NCI-H524 treated with DMSO at 0.1 percent for 48 hours (cell line): ENCODE results near the gene ERO1B.
"Not testable (repeated sequence)": the region's sequence is repeated elsewhere in the genome, so short reads cannot be mapped to it uniquely, and the experiment has no call there.

Experiments used
- DNase-seq: peaks from one replicate; lab custom pipeline; 2025; lab: John Stamatoyannopoulos, UW

Gene ERO1B

GRCh38 chr1:236251587-236251986 lies 30.2 kb downstream of the ERO1B start:
- DNase-seq = no peak

DNA sequence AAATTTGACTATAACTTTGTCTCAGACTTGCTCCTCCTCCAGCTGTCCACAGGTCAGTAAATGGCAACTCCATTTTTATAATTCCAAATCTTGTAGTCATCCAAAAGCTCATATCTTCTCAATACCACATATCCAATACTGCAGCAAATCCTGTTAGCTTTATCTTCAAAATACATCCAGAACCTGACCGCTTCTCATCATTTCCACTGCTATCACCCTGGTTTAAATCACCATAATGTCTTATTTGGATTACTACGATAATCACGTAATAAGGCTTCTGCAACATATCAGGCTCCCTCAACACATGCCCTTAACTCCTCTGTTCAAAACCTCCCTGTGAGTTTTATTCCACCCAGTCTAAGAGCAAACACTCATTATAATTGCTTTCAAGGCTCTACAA lies 34.5 kb downstream of the ERO1B start:
- DNase-seq = no peak

DNA sequence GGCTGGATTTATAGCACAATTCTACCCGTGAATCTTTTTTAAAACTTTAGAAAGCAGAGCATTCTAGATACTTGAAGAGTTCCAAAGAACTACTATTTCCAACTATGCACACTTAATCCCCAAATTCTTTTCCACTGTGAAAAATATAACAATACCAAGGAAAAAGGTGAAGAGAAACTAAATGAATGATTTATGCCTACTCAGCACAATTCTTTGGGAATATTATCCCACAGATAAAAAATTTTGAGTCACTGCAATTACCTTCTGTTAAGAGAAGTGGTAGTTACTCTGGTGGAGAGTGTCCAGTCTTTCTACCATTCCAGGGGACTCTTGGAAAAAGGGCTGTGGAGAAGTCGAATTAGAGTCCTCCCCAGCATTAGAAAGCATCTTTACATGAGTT lies 39.2 kb downstream of the ERO1B start:
- no peak for DNase-seq

DNA sequence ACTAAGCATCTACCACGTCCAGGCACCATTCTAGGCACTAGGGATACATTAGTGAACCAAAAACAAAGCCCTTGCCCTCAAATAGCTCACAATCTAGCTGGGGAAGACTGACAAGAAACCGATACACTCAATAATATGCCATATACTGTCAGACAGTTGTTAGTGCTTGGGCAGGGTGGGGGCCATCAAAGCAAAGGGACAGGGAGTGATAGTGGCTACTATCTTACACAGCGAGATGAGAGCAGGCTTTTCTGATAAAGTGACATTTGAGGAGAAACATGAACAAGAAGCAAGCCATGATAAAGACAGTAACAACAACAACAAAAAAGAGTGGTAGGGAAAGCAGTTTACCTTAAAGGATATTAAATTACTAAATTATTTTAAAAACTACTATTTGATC lies 41.1 kb downstream of the ERO1B start:
- DNase-seq = no peak

- no peak for DNase-seq
Measured at GRCh38 chr1:236239092-236239585, 42.6 kb downstream of the ERO1B start.

- DNase-seq = no peak
Measured at GRCh38 chr1:236235116-236235515, 46.6 kb downstream of the ERO1B start.

DNA sequence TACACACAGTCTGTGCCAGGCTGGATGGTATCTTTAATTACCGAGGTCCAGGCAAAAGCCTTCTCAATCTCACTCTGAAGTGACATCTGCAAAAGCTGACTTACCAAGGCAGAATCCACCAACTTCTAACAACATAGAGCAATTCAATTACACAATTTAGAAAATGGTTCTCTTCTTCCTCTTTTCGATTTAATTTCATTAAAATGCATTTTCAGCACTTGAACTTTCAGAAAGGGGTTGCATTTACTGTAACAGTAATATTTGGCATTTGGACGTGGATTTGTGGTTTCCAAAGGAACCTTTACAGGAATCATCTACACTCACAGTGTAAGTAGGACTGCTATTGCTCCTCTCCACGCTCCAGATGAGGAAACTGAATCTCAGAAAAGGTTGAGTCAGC lies 53.3 kb downstream of the ERO1B start:
- no peak for DNase-seq

GRCh38 chr1:236222632-236223031 lies 59.1 kb downstream of the ERO1B start:
- no peak for DNase-seq

DNA sequence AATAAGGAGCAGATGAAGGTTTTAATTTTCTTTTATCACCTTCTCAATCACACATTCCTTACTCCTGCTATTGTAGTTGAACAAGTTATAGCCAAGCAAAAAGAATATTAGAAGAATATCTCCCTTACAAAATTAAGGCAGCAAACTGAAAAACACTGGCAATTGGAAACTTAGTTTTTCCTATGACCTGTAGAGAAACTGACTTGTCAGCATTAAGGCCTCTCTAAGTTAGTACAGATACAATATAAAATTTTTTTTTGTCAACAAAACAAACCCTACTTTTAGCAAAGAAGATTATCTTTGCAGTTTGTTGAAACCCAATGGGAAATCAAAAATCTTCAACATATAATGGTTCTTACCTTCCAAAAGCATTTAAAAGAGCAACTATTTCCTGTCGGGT lies 61.3 kb downstream of the ERO1B start:
- DNase-seq = no peak

DNA sequence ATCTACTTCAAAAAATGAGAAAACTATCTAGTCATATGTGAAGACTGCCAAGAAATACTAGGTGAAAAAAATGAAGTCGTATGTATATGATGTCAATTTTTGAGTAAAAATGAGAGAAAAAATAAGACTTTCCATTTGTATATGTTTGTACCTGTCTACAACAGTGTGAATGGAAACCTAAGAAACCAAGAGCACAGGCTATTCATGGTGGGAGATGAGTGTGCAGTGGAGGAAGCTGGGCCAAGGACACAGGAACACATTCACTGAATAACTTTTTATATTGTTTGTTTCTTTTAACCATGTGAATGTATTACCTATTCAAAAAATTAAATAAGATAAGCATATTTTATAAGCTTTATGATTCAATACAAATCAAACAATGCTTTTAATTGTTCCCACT lies 67.0 kb downstream of the ERO1B start:
- no peak for DNase-seq

DNA sequence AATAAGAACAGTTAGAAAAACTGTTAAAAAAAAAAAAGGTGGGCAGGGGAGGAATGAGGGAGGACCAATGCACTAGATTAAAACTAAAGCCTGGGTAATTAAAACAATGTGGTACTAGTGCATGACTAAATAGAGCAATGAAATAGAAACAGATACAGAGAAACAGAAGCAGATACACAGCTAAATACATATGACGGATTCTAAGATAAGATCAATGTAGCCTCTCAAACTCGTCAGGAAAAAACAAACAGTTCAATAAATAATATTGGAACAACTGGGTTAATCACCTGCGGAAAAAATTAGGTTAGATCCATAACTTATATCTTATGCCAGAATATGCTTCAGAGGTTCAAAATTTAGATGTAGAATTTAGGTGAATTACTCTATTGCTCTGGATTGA lies 68.2 kb downstream of the ERO1B start:
- no peak for DNase-seq

- DNase-seq = no peak
Measured at GRCh38 chr1:236211815-236212214, 69.9 kb downstream of the ERO1B start.

GRCh38 chr1:236209713-236210112 lies 72.0 kb downstream of the ERO1B start:
- DNase-seq = no peak

- no peak for DNase-seq
Measured at GRCh38 chr1:236209185-236209584, 72.6 kb downstream of the ERO1B start.

GRCh38 chr1:236207569-236207968 lies 74.2 kb downstream of the ERO1B start:
- no peak for DNase-seq

- DNase-seq = no peak
Measured at GRCh38 chr1:236207121-236207520, 74.6 kb downstream of the ERO1B start.

- no peak for DNase-seq
Measured at GRCh38 chr1:236206548-236206947, 75.2 kb downstream of the ERO1B start.

- no peak for DNase-seq
Measured at GRCh38 chr1:236204656-236205055, 77.1 kb downstream of the ERO1B start.

DNA sequence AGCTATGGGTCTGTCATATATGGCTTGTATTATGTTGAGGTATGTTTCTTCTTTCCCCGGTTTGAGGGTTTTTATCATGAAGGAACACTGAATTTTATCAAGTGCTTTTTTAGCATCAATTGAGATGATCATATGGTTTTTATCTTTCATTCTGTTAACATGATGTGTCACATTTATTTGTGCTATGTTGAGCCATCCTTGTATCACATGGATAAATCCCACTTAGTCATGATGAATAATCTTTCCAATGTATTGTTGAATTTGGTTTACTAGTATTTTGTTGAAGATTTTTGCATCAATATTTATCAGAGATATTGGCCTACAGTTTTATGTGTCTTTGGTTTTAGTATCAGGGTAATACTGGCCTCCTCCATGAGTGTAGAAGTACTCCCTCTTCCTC lies 77.7 kb downstream of the ERO1B start:
- no peak for DNase-seq

- no peak for DNase-seq
Measured at GRCh38 chr1:236201786-236202185, 80.0 kb downstream of the ERO1B start.

DNA sequence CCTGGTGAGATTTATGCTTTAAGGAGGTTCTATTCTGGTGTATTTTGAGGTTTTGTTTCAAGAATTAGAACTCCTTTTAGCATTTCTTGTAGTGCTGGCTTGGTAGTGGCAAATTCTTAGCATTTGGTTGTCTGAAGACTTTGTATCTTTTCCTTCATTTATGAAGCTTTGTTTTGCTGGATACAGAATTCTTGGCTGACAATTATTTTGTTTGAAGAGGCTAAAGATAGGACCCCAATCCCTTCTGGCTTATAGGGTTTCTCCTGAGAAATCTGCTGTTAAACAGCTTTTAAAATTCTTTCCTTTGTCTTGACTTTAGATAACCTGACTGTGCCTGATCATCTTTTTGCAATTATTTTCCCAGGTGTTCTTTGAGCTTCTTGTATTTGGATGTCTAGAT lies 80.8 kb downstream of the ERO1B start:
- DNase-seq = no peak

- DNase-seq = no peak
Measured at GRCh38 chr1:236193184-236193583, 88.6 kb downstream of the ERO1B start.

GRCh38 chr1:236188084-236188483 lies 93.7 kb downstream of the ERO1B start:
- not testable (repeated sequence) for DNase-seq

- not testable (repeated sequence) for DNase-seq
Measured at GRCh38 chr1:236186471-236186870, 95.3 kb downstream of the ERO1B start.

GRCh38 chr1:236185687-236186086 lies 96.1 kb downstream of the ERO1B start:
- no peak for DNase-seq
